Upper lobe of left lung (tissue), 4 donors: ENCODE data around the gene BHLHE40.
"Not testable (repeated sequence)": the region's sequence is repeated elsewhere in the genome, so short reads cannot be mapped to it uniquely, and the experiment has no call there.

Experiments used
- EP300 ChIP-seq, 4 donors: sonication (generic); formaldehyde crosslinking; IDR thresholded peaks; one replicate each; pipeline ENCODE4 v1.5.1; 2017; ENCODE audit warnings: antibody characterized with exemption in 4 of 4, control low read depth in 2 of 4
- POLR2A ChIP-seq, 4 donors: fragments of 450-650 bp; IDR thresholded peaks; one replicate each; pipeline ENCODE4 v1.5.1; 2016 to 2017; ENCODE audit warnings: antibody characterized with exemption in 4 of 4, mild to moderate bottlenecking in 2 of 4
- TF ChIP-seq, protein P1 (sequence below), 6 experiments: fragments of 450-650 bp in 4 of 6; fragments of 200-600 bp in 2 of 6; sonication (generic) in 2 of 6; IDR thresholded peaks; one replicate each; pipeline ENCODE4 v1.5.1; 2016 to 2019; ENCODE audit warnings: antibody characterized with exemption in 6 of 6

DNA sequence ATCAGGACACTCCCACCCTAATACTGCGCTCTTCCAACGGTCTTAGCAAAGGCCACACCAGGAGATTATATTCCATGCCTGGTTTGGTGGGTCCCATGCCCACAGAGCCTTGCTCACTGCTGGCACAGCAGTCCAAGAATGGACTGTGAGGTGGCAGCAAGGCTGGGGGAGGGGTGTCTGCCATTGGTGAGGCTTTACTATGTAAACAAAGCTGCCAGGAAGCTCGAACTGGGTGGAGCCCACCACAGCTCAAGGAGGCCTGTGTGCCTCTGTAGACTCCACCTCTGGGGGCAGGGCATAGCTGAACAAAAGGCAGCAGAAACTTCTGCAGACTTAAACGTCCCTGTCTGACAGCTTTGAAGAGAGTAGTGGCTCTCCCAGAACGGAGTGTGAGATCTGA lies 13.2 kb upstream of the BHLHE40 start:
- TF ChIP-seq, protein P1, sequence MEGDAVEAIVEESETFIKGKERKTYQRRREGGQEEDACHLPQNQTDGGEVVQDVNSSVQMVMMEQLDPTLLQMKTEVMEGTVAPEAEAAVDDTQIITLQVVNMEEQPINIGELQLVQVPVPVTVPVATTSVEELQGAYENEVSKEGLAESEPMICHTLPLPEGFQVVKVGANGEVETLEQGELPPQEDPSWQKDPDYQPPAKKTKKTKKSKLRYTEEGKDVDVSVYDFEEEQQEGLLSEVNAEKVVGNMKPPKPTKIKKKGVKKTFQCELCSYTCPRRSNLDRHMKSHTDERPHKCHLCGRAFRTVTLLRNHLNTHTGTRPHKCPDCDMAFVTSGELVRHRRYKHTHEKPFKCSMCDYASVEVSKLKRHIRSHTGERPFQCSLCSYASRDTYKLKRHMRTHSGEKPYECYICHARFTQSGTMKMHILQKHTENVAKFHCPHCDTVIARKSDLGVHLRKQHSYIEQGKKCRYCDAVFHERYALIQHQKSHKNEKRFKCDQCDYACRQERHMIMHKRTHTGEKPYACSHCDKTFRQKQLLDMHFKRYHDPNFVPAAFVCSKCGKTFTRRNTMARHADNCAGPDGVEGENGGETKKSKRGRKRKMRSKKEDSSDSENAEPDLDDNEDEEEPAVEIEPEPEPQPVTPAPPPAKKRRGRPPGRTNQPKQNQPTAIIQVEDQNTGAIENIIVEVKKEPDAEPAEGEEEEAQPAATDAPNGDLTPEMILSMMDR (IDR thresholded peaks at IDR 0.05), result not testable (repeated sequence)
- TF ChIP-seq POLR2A, EP300 (IDR thresholded peaks at IDR 0.05): not testable (repeated sequence)
